22Rv1 (cell line): ENCODE measurements around the gene SYNRG.

Experiments
- H3K27ac ChIP-seq: fragments of 450-650 bp; 2 replicates; pipeline ENCODE4 v1.5.1; 2017
- ZFX ChIP-seq: fragments of 450-650 bp; IDR thresholded peaks from 2 replicates; pipeline ENCODE4 v1.6.1; 2017; ENCODE audit warnings: antibody characterized with exemption, borderline replicate concordance
- TF ChIP-seq, protein P1 (sequence below): fragments of 450-650 bp; IDR thresholded peaks from 2 replicates; pipeline ENCODE4 v1.5.1; 2017; ENCODE audit warnings: mild to moderate bottlenecking

Gene SYNRG

GRCh38 chr17:37480427-37480826 lies 128.8 kb downstream of the SYNRG start:
- H3K27ac ChIP-seq, result 0 out of 2 replicates have a peak overlapping the region, but pooled peaks have one; percentile 8
- no peak for TF ChIP-seq ZFX
- TF ChIP-seq, protein P1, sequence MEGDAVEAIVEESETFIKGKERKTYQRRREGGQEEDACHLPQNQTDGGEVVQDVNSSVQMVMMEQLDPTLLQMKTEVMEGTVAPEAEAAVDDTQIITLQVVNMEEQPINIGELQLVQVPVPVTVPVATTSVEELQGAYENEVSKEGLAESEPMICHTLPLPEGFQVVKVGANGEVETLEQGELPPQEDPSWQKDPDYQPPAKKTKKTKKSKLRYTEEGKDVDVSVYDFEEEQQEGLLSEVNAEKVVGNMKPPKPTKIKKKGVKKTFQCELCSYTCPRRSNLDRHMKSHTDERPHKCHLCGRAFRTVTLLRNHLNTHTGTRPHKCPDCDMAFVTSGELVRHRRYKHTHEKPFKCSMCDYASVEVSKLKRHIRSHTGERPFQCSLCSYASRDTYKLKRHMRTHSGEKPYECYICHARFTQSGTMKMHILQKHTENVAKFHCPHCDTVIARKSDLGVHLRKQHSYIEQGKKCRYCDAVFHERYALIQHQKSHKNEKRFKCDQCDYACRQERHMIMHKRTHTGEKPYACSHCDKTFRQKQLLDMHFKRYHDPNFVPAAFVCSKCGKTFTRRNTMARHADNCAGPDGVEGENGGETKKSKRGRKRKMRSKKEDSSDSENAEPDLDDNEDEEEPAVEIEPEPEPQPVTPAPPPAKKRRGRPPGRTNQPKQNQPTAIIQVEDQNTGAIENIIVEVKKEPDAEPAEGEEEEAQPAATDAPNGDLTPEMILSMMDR, result no peak

GRCh38 chr17:37479025-37479424 lies 130.2 kb downstream of the SYNRG start:
- TF ChIP-seq, protein P1, result no peak
- no peak for TF ChIP-seq ZFX
- H3K27ac ChIP-seq, result no peak overlapping the region

DNA sequence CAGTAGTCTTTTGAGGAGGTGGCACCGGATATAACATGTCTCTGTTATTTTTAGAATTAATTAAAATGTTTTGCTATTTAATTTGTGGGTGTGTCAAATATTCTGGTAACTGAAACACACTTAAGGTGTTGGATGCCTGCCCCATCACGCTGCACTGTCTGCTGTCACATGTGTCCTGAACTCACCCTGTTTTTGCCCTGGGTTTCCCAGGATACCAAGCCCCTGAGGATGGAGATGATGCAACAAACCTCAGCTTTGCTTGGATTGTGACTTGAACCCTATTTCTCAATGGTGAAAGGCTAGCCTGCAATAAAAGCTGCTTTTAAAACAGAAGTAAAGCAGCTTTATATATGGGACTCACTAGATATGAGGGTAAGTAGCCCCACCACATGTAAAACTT lies 131.0 kb downstream of the SYNRG start:
- H3K27ac ChIP-seq, result no peak overlapping the region
- TF ChIP-seq, protein P1, result no peak
- no peak for TF ChIP-seq ZFX

- TF ChIP-seq, protein P1, result no peak
- no peak for TF ChIP-seq ZFX
- peak overlapping the region; percentile 15; the same call in 1 of the 2 replicates for H3K27ac ChIP-seq
Observed at GRCh38 chr17:37476431-37477120, 132.6 kb downstream of the SYNRG start.

- 0 out of 2 replicates have a peak overlapping the region, but pooled peaks have one; percentile 15 for H3K27ac ChIP-seq
- TF ChIP-seq, protein P1, result no peak
- TF ChIP-seq ZFX, result no peak
Observed at GRCh38 chr17:37475731-37476420, 133.3 kb downstream of the SYNRG start.

GRCh38 chr17:37470181-37470580 lies 139.0 kb downstream of the SYNRG start:
- no peak for TF ChIP-seq ZFX
- TF ChIP-seq, protein P1, result no peak

DNA sequence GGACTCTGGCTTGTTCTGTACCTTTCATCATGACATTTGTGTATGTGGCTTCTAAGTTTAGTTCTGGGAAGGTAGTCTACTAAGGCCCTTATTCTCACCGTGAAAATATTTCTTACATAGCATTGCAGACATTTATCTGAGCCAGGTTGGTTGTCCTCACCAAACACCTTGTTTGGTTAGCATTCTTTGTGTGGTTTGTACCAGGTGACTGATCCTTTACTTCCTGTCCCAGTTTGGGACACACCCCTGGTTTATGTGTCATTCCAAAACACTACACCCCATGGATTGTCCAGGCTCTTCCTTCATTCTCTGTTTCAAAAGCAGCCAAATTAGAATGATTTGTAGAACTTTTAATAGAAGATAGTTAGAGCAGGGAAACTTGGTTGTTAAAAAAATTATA lies 142.7 kb downstream of the SYNRG start:
- TF ChIP-seq, protein P1, result no peak
- no peak for TF ChIP-seq ZFX
- no peak overlapping the region for H3K27ac ChIP-seq

More at GRCh38 chr17:37470181-37470580, 139.0 kb downstream of the SYNRG start:
- no peak overlapping the region for H3K27ac ChIP-seq
